ENCODE data around the gene XIST. TPM values are rescaled to one million over a fixed set of nuclear protein-coding genes. Genes with fewer than 3 reads are reported as not detected.
"Not testable (repeated sequence)": the region's sequence is repeated elsewhere in the genome, so short reads cannot be mapped to it uniquely, and the experiment has no call there.

The XIST gene
- total RNA-seq, 6 experiments from 2014 or later, result not detected

DNA sequence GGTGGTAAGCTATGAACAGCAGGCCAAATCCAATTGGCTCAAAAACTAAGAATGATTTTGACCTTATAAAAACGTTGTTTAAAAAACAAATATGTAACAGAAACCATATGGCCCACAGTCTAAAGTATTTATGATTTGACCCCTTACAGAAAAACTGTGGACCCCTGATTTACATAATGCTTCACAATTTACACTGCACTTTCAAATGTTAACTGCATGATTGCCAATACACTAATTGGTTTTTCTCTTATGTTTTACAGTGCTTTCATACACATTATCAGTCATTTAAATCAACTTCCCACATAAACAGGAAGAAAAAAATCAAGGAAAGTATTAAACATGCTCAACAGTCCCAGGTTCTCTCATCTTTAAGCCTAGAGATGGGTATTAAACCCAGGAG, 26.9 kb downstream of the XIST start:
- 0 out of 2 replicates have a peak, but pooled peaks cover 2% of the 10 kb centered on the region for H3K27me3 Mint-ChIP-seq (ENCODE audit: insufficient read depth)
- DNase-seq, result no peak
- no peak overlapping the region for H3K4me3 Mint-ChIP-seq
- no peaks in the 10 kb centered on the region for H3K9me3 Mint-ChIP-seq
- TF ChIP-seq, protein P1, sequence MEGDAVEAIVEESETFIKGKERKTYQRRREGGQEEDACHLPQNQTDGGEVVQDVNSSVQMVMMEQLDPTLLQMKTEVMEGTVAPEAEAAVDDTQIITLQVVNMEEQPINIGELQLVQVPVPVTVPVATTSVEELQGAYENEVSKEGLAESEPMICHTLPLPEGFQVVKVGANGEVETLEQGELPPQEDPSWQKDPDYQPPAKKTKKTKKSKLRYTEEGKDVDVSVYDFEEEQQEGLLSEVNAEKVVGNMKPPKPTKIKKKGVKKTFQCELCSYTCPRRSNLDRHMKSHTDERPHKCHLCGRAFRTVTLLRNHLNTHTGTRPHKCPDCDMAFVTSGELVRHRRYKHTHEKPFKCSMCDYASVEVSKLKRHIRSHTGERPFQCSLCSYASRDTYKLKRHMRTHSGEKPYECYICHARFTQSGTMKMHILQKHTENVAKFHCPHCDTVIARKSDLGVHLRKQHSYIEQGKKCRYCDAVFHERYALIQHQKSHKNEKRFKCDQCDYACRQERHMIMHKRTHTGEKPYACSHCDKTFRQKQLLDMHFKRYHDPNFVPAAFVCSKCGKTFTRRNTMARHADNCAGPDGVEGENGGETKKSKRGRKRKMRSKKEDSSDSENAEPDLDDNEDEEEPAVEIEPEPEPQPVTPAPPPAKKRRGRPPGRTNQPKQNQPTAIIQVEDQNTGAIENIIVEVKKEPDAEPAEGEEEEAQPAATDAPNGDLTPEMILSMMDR (IDR thresholded peaks at IDR 0.05), result no peak
- H3K36me3 Mint-ChIP-seq (ENCODE audit: low read depth), result no peaks in the 10 kb centered on the region
- H3K27ac Mint-ChIP-seq, result no peak overlapping the region
- no peaks in the 10 kb centered on the region for H3K4me1 Mint-ChIP-seq (ENCODE audit: low read depth)

DNA sequence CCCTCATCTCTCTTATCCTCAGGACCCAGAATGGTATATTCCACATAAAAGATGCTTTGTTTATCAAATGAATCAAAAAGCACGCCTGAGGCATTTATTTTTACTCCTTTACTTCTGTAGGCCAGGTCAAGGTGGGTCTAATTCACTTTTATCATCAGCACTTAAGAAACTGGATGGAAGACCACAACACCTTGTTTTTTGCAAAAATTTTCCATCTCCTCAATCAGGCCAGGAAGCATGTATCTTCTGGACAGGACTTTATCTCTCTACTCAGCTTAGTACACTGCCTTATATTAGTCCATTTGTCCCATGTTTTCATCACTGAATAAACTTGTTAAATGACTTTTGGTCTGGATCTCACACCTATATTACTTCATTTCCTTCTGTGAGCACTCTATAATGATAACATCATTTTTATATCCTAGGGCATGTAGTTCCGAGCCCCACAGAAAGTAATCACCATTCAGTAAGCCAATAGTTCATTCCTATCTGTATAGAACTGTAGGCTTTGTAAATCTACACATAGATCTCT, 29.0 kb downstream of the XIST start:
- no peak overlapping the region for H3K27ac Mint-ChIP-seq
- H3K9me3 Mint-ChIP-seq, result no peaks in the 10 kb centered on the region
- DNase-seq, result no peak
- no peaks in the 10 kb centered on the region for H3K4me1 Mint-ChIP-seq (ENCODE audit: low read depth)
- 0 out of 2 replicates have a peak, but pooled peaks cover 2% of the 10 kb centered on the region for H3K27me3 Mint-ChIP-seq (ENCODE audit: insufficient read depth)
- H3K36me3 Mint-ChIP-seq (ENCODE audit: low read depth), result no peaks in the 10 kb centered on the region
- no peak overlapping the region for H3K4me3 Mint-ChIP-seq
- TF ChIP-seq, protein P1 (IDR thresholded peaks at IDR 0.05), result no peak

- 0 out of 2 replicates have a peak, but pooled peaks cover 2% of the 10 kb centered on the region for H3K27me3 Mint-ChIP-seq (ENCODE audit: insufficient read depth)
- no peak overlapping the region for H3K4me3 Mint-ChIP-seq
- no peaks in the 10 kb centered on the region for H3K9me3 Mint-ChIP-seq
- no peak for DNase-seq
- TF ChIP-seq, protein P1 (IDR thresholded peaks at IDR 0.05), result no peak
- H3K27ac Mint-ChIP-seq, result no peak overlapping the region
- peaks cover 2% of the 10 kb centered on the region; the same call in 1 of the 2 replicates for H3K4me1 Mint-ChIP-seq (ENCODE audit: low read depth)
- H3K36me3 Mint-ChIP-seq (ENCODE audit: low read depth), result no peaks in the 10 kb centered on the region
These were observed 29.7 kb downstream of the XIST start for GRCh38 chrX:73822775-73823174.

DNA sequence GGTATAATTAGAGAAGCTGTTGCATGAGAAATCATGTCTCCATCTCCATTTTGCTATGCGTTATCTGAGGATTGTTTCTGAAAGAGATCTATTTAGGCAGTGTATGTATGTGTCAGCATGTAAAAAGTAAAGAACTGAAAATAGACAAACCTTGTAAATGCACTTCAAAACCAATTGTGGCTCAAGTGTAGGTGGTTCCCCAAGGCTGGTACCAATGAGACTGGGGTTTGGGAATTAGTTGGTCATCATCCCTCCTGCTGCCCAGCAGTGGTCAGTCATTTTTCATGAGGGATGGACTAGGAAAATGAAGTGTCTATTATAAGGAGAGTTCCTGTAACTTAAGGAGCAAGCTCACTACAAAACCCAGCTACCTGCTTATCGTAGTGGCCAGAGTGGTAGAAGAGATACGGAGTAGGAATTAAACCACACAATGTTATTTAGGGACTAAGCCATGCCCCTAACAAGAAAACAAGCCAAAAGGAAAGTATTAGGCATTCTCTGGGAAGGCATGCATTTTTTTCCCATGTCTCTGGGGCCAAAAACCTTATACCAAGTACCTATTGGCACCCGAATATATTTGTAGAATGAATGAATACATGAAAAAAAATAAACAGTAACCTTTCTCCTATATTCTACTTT, 30.5 kb downstream of the XIST start:
- TF ChIP-seq, protein P1 (IDR thresholded peaks at IDR 0.05), result no peak
- Mint-ChIP-seq H3K27me3 (ENCODE audit: insufficient read depth) (0 out of 2 replicates have a peak, but pooled peaks cover 1% of the 10 kb centered on the region), H3K4me3 (no peak overlapping the region), H3K27ac (no peak overlapping the region), H3K36me3 (ENCODE audit: low read depth) (no peaks in the 10 kb centered on the region), H3K9me3 (no peaks in the 10 kb centered on the region), H3K4me1 (ENCODE audit: low read depth) (peaks cover 8% of the 10 kb centered on the region; the same call in 1 of the 2 replicates)
- DNase-seq, result no peak

GRCh38 chrX:73819864-73820558, 32.5 kb downstream of the XIST start:
- H3K27me3 Mint-ChIP-seq (ENCODE audit: insufficient read depth); DNase-seq: not testable (repeated sequence)

More at GRCh38 chrX:73819864-73820558, 32.5 kb downstream of the XIST start:
- not testable (repeated sequence) for H3K9me3 Mint-ChIP-seq; H3K4me1 Mint-ChIP-seq (ENCODE audit: low read depth); H3K4me3 Mint-ChIP-seq; H3K36me3 Mint-ChIP-seq (ENCODE audit: low read depth); H3K27ac Mint-ChIP-seq
